Loucy (cell line): Measurements from ENCODE around the gene NAALADL2.

Source experiments
- EZH2phosphoT487 ChIP-seq: fragments of 200-600 bp; IDR thresholded peaks from 2 replicates; pipeline ENCODE4 v1.6.1; 2018; ENCODE audit warnings: antibody characterized with exemption, mild to moderate bottlenecking, moderate library complexity, borderline replicate concordance
- TF ChIP-seq, protein P1 (sequence below): fragments of 200-600 bp; sonication (generic); conservative IDR thresholded peaks from 2 replicates; pipeline ENCODE4 v1.5.1; 2014; ENCODE audit warnings: mild to moderate bottlenecking, antibody characterized with exemption, low read length

GRCh38 chr3:175029828-175030227 lies 170.7 kb downstream of the NAALADL2 start:
- TF ChIP-seq, protein P1, sequence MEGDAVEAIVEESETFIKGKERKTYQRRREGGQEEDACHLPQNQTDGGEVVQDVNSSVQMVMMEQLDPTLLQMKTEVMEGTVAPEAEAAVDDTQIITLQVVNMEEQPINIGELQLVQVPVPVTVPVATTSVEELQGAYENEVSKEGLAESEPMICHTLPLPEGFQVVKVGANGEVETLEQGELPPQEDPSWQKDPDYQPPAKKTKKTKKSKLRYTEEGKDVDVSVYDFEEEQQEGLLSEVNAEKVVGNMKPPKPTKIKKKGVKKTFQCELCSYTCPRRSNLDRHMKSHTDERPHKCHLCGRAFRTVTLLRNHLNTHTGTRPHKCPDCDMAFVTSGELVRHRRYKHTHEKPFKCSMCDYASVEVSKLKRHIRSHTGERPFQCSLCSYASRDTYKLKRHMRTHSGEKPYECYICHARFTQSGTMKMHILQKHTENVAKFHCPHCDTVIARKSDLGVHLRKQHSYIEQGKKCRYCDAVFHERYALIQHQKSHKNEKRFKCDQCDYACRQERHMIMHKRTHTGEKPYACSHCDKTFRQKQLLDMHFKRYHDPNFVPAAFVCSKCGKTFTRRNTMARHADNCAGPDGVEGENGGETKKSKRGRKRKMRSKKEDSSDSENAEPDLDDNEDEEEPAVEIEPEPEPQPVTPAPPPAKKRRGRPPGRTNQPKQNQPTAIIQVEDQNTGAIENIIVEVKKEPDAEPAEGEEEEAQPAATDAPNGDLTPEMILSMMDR, result no peak
- TF ChIP-seq EZH2phosphoT487, result no peak
